ENCODE measurements around the gene ERO1B. TPM values are rescaled to one million over a fixed set of nuclear protein-coding genes. Genes with fewer than 3 reads are reported as not detected.

ERO1B gene
- total RNA-seq, 1 experiment from 2014 or later = 3.2 TPM

DNA sequence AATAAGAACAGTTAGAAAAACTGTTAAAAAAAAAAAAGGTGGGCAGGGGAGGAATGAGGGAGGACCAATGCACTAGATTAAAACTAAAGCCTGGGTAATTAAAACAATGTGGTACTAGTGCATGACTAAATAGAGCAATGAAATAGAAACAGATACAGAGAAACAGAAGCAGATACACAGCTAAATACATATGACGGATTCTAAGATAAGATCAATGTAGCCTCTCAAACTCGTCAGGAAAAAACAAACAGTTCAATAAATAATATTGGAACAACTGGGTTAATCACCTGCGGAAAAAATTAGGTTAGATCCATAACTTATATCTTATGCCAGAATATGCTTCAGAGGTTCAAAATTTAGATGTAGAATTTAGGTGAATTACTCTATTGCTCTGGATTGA lies 68.2 kb downstream of the ERO1B start:
- TF ChIP-seq ATF2 (CRISPR knock-in tag; IDR thresholded peaks at IDR 0.05; ENCODE audit: borderline replicate concordance, low read depth) (no peak), OVOL2 (CRISPR knock-in tag; IDR thresholded peaks at IDR 0.05; ENCODE audit: borderline replicate concordance) (no peak), IRF1 (CRISPR knock-in tag; IDR thresholded peaks at IDR 0.05) (no peak), ATF1 (CRISPR knock-in tag; IDR thresholded peaks at IDR 0.05) (no peak), USF2 (CRISPR knock-in tag; IDR thresholded peaks at IDR 0.05) (no peak), ZNF512 (CRISPR knock-in tag; IDR thresholded peaks at IDR 0.05; ENCODE audit: borderline replicate concordance) (no peak), JAZF1 (CRISPR knock-in tag; IDR thresholded peaks at IDR 0.05) (no peak), FOXP1 (CRISPR knock-in tag; IDR thresholded peaks at IDR 0.05; ENCODE audit: borderline replicate concordance) (no peak), E2F1 (CRISPR knock-in tag; IDR thresholded peaks at IDR 0.05) (no peak), NFYB (CRISPR knock-in tag; conservative IDR thresholded peaks at IDR 0.05; ENCODE audit: low read depth) (no peak), PRRX2 (CRISPR knock-in tag; IDR thresholded peaks at IDR 0.05) (no peak), MYBL2 (CRISPR knock-in tag; IDR thresholded peaks at IDR 0.05) (no peak)
- TF ChIP-seq, protein P1, sequence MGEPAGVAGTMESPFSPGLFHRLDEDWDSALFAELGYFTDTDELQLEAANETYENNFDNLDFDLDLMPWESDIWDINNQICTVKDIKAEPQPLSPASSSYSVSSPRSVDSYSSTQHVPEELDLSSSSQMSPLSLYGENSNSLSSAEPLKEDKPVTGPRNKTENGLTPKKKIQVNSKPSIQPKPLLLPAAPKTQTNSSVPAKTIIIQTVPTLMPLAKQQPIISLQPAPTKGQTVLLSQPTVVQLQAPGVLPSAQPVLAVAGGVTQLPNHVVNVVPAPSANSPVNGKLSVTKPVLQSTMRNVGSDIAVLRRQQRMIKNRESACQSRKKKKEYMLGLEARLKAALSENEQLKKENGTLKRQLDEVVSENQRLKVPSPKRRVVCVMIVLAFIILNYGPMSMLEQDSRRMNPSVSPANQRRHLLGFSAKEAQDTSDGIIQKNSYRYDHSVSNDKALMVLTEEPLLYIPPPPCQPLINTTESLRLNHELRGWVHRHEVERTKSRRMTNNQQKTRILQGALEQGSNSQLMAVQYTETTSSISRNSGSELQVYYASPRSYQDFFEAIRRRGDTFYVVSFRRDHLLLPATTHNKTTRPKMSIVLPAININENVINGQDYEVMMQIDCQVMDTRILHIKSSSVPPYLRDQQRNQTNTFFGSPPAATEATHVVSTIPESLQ (CRISPR knock-in tag; IDR thresholded peaks at IDR 0.05) = no peak
- TF ChIP-seq, protein P2, sequence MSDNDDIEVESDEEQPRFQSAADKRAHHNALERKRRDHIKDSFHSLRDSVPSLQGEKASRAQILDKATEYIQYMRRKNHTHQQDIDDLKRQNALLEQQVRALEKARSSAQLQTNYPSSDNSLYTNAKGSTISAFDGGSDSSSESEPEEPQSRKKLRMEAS (CRISPR knock-in tag; IDR thresholded peaks at IDR 0.05) = no peak
- TF ChIP-seq, protein P3, sequence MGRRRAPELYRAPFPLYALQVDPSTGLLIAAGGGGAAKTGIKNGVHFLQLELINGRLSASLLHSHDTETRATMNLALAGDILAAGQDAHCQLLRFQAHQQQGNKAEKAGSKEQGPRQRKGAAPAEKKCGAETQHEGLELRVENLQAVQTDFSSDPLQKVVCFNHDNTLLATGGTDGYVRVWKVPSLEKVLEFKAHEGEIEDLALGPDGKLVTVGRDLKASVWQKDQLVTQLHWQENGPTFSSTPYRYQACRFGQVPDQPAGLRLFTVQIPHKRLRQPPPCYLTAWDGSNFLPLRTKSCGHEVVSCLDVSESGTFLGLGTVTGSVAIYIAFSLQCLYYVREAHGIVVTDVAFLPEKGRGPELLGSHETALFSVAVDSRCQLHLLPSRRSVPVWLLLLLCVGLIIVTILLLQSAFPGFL (CRISPR knock-in tag; IDR thresholded peaks at IDR 0.05; ENCODE audit: borderline replicate concordance) = no peak
- Mint-ChIP-seq H3K9me3 (no peaks in the 10 kb centered on the region), H3K27me3 (ENCODE audit: low read depth) (no peaks in the 10 kb centered on the region), H3K36me3 (peaks cover 3% of the 10 kb centered on the region; the same call in 1 of the 2 replicates), H3K4me1 (no peaks in the 10 kb centered on the region), H3K4me3 (no peak overlapping the region), H3K27ac (no peak overlapping the region)
- ATAC-seq (no peak), DNase-seq (ENCODE audit: low spot score) (no peak)
- ChIA-PET CTCF (no interaction called here), POLR2A (no interaction called here)

DNA sequence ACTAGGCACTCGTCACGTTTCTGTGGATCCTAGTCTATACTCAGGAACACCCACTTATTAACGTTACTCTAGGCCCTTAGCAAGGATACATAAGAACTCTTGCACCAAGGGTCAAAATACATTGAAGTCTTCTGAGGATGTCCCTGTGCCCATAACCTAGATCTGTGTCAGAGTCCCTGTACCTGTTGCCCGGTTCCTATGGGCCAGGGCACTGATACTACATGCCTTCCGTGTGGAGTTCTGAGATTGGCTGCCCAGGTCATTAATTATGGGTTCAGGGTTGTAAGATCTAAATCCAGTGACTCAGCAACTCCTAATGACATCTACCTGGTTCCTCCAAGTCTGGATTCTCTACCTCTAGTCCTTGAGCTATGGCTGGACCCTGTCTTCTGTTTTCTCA lies 69.9 kb downstream of the ERO1B start:
- ChIA-PET POLR2A (no interaction called here), CTCF (no interaction called here)
- H3K36me3 Mint-ChIP-seq = peaks cover 3% of the 10 kb centered on the region; the same call in 1 of the 2 replicates
- H3K4me3 Mint-ChIP-seq = no peak overlapping the region
- peaks cover 4% of the 10 kb centered on the region for H3K4me1 Mint-ChIP-seq
- TF ChIP-seq NFATC4 (CRISPR knock-in tag; IDR thresholded peaks at IDR 0.05) (no peak), FOXP1 (CRISPR knock-in tag; IDR thresholded peaks at IDR 0.05; ENCODE audit: borderline replicate concordance) (no peak), E2F1 (CRISPR knock-in tag; IDR thresholded peaks at IDR 0.05) (no peak), ZNF138 (CRISPR knock-in tag; conservative IDR thresholded peaks at IDR 0.05) (no peak), ZNF416 (CRISPR knock-in tag; IDR thresholded peaks at IDR 0.05) (no peak)
- TF ChIP-seq, protein P4, sequence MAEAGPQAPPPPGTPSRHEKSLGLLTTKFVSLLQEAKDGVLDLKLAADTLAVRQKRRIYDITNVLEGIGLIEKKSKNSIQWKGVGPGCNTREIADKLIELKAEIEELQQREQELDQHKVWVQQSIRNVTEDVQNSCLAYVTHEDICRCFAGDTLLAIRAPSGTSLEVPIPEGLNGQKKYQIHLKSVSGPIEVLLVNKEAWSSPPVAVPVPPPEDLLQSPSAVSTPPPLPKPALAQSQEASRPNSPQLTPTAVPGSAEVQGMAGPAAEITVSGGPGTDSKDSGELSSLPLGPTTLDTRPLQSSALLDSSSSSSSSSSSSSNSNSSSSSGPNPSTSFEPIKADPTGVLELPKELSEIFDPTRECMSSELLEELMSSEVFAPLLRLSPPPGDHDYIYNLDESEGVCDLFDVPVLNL (CRISPR knock-in tag; IDR thresholded peaks at IDR 0.05; ENCODE audit: borderline replicate concordance, low read depth) = no peak
- ATAC-seq (no peak), DNase-seq (ENCODE audit: low spot score) (no peak)
- no peaks in the 10 kb centered on the region for H3K9me3 Mint-ChIP-seq
- H3K27me3 Mint-ChIP-seq (ENCODE audit: low read depth) = no peaks in the 10 kb centered on the region
- no peak overlapping the region for H3K27ac Mint-ChIP-seq

Measured in WTC11 (cell line).